Measurements from ENCODE around the gene NPHS2.

NPHS2 gene

GRCh38 chr1:179589509-179589908, 13.8 kb upstream of the NPHS2 start:
- Histone ChIP-seq H3K36me3 (no peaks in the 10 kb centered on the region), H3K27ac (no peak overlapping the region), H3K4me2 (no peak overlapping the region), H3K27me3 (no peaks in the 10 kb centered on the region), H3K9me3 (replicated peaks in 1 of 11) (peaks cover 10 to 25% (median 17%) of the 10 kb centered on the region in 11 experiments; a peak in 20 of 22 replicates), H4K20me1 (no peaks in the 10 kb centered on the region), H3K9ac (no peak overlapping the region), H3K4me1 (no peaks in the 10 kb centered on the region), H3K4me3 (no peak overlapping the region)
- TF ChIP-seq Cebpa-rat (IDR thresholded peaks at IDR 0.05), result no peak

DNA sequence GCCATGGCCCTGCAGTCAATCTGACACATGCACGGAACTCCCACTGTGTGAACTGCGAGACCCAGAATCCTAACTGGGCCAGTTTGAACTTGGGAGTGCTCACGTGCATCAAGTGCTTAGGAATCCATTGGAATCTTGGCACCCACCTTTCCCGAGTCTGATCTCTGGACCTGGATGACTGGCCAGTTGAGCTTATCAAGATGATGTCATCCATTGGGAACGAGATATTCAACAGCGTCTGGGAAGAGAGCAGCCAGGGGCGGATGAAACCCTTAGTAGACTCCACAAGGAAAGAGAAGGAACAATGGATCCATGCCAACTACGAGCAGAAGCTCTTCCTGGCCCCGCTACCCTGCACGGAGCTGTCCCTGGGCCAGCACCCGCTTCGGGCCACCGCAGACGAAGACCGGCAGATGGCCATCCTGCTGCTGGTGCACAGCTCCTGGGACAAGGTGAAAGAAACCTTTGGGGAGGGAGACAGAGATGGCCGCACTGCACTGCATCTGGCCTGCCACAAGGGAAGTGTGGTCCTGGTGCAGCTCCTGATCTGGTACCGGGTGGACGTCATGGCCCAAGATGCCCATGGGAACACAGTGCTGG, 12.8 kb upstream of the NPHS2 start:
- no peak for TF ChIP-seq Cebpa-rat (IDR thresholded peaks at IDR 0.05)
- H3K27me3 ChIP-seq, result no peaks in the 10 kb centered on the region

GRCh38 chr1:179587336-179587735, 11.6 kb upstream of the NPHS2 start:
- H3K27me3 ChIP-seq, result no peaks in the 10 kb centered on the region
- H3K9ac ChIP-seq, result no peak overlapping the region
- no peak overlapping the region for H3K27ac ChIP-seq
- no peak overlapping the region for H3K4me2 ChIP-seq
- peaks cover 10 to 23% (median 16%) of the 10 kb centered on the region in 11 experiments; a peak in 20 of 22 replicates for H3K9me3 ChIP-seq (replicated peaks in 1 of 11)
- no peak for TF ChIP-seq Cebpa-rat (IDR thresholded peaks at IDR 0.05)
- no peaks in the 10 kb centered on the region for H3K4me1 ChIP-seq
- H3K36me3 ChIP-seq, result no peaks in the 10 kb centered on the region
- no peak overlapping the region for H3K4me3 ChIP-seq
- no peaks in the 10 kb centered on the region for H4K20me1 ChIP-seq

More for the DNA sequence above, 12.8 kb upstream of the NPHS2 start:
- Histone ChIP-seq H3K9me3 (replicated peaks in 1 of 11) (peaks cover 10 to 25% (median 17%) of the 10 kb centered on the region in 11 experiments; a peak in 20 of 22 replicates), H3K4me3 (no peak overlapping the region), H3K9ac (no peak overlapping the region), H3K27ac (no peak overlapping the region), H4K20me1 (no peaks in the 10 kb centered on the region), H3K36me3 (no peaks in the 10 kb centered on the region), H3K4me1 (no peaks in the 10 kb centered on the region), H3K4me2 (no peak overlapping the region)

- H3K9ac ChIP-seq, result no peak overlapping the region
- no peaks in the 10 kb centered on the region for H4K20me1 ChIP-seq
- no peak overlapping the region for H3K4me3 ChIP-seq
- H3K36me3 ChIP-seq, result no peaks in the 10 kb centered on the region
- no peak for TF ChIP-seq Cebpa-rat (IDR thresholded peaks at IDR 0.05)
- no peak overlapping the region for H3K4me2 ChIP-seq
- H3K27me3 ChIP-seq, result no peaks in the 10 kb centered on the region
- no peaks in the 10 kb centered on the region for H3K4me1 ChIP-seq
- H3K9me3 ChIP-seq (replicated peaks in 1 of 11), result peaks cover 0 to 13% (median 5%) of the 10 kb centered on the region in 11 experiments; a peak in 9 of 22 replicates
- H3K27ac ChIP-seq, result no peak overlapping the region
Measured at GRCh38 chr1:179586107-179586823, 10.5 kb upstream of the NPHS2 start.

- no peak overlapping the region for H3K9ac ChIP-seq
- H3K4me1 ChIP-seq, result no peaks in the 10 kb centered on the region
- no peak for TF ChIP-seq Cebpa-rat (IDR thresholded peaks at IDR 0.05)
- no peaks in the 10 kb centered on the region for H3K36me3 ChIP-seq
- no peaks in the 10 kb centered on the region for H4K20me1 ChIP-seq
- H3K4me3 ChIP-seq, result no peak overlapping the region
- H3K27me3 ChIP-seq, result no peaks in the 10 kb centered on the region
- no peak overlapping the region for H3K4me2 ChIP-seq
- peaks cover 0 to 13% (median 5%) of the 10 kb centered on the region in 11 experiments; a peak in 6 of 22 replicates for H3K9me3 ChIP-seq (replicated peaks in 1 of 11)
- H3K27ac ChIP-seq, result no peak overlapping the region
Measured at GRCh38 chr1:179583771-179584320, 8.1 kb upstream of the NPHS2 start.

DNA sequence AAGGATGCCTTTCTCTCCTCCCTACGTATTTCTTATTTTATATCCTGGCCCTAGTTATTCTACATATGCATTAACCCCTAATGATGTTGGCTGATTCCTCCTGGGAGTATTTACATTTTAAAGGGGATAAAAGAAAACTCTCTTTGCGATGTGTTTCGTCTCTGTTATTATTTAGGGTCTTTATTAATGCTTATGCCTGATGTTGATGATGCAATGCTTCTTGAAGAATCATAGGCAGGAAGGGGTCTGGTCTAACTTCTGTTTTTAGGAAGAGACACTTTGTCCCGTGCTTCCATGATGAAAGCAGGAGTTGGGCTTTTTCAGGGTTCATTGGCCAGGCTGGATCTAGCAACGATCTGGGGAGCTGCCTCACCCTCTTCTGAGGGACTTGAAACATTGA, 761 bp upstream of the NPHS2 start:
- peaks cover 22 to 38% (median 34%) of the 10 kb centered on the region in 11 experiments for H3K27me3 ChIP-seq
- H4K20me1 ChIP-seq, result no peaks in the 10 kb centered on the region
- no peak for TF ChIP-seq Cebpa-rat (IDR thresholded peaks at IDR 0.05)
- H3K4me2 ChIP-seq, result no peak overlapping the region
- no peak overlapping the region for H3K4me3 ChIP-seq
- H3K9me3 ChIP-seq (replicated peaks in 1 of 11), result peaks cover 8 to 16% (median 11%) of the 10 kb centered on the region in 11 experiments; a peak in 19 of 22 replicates
- no peaks in the 10 kb centered on the region for H3K4me1 ChIP-seq
- H3K9ac ChIP-seq, result no peak overlapping the region
- no peak overlapping the region for H3K27ac ChIP-seq
- no peaks in the 10 kb centered on the region; a peak in 1 of 22 replicates for H3K36me3 ChIP-seq

DNA sequence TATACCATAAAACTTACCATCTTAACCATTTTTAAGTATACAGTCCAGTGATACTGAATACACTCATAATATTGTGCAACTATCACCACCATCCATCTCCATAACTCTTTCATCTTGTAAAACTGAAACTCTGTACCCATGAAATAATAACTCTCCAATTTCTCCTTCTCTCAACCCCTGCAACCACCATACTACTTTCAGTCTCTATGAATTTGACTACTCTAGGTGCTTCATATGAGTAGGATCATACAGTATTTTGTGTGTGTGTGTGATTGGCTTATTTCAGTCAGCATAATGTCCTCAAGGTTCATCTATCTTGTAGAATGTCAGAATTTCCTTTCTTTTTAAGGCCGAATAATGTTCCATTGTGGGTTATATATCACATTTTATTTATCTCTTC, 17.7 kb downstream of the NPHS2 start:
- no peak overlapping the region for H3K4me2 ChIP-seq
- no peaks in the 10 kb centered on the region for H3K36me3 ChIP-seq
- H3K27me3 ChIP-seq, result no peaks in the 10 kb centered on the region
- H3K4me3 ChIP-seq, result no peak overlapping the region
- H3K9me3 ChIP-seq (replicated peaks in 1 of 11), result no peaks in the 10 kb centered on the region
- H3K27ac ChIP-seq, result no peak overlapping the region
- H4K20me1 ChIP-seq, result no peaks in the 10 kb centered on the region
- H3K9ac ChIP-seq, result no peak overlapping the region
- no peaks in the 10 kb centered on the region for H3K4me1 ChIP-seq
- no peak for TF ChIP-seq Cebpa-rat (IDR thresholded peaks at IDR 0.05)

DNA sequence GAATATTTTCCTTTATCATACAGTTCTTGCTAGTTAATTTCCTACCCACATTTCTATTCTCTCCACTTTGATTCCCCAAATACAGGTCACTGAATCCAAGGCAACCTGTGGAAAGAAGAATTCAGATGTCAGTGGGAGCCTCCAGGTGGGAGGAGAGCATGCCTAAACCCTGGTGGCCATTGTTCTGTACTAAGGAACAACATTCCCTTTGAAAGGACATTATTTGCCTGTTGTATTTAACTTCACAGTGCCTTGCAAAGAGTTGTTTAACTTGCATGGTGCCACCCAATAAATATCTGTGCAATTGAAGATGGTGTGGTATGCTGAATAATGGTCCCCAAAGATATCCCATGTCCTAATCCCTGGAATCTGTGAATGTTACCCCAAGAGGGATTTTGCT, 21.3 kb downstream of the NPHS2 start:
- Histone ChIP-seq H3K4me3 (no peak overlapping the region), H3K9ac (no peak overlapping the region), H3K9me3 (replicated peaks in 1 of 11) (no peaks in the 10 kb centered on the region), H3K27me3 (no peaks in the 10 kb centered on the region), H3K36me3 (no peaks in the 10 kb centered on the region), H3K4me2 (no peak overlapping the region), H4K20me1 (no peaks in the 10 kb centered on the region), H3K27ac (no peak overlapping the region), H3K4me1 (peaks cover 24 to 30% (median 26%) of the 10 kb centered on the region in 10 experiments)
- no peak for TF ChIP-seq Cebpa-rat (IDR thresholded peaks at IDR 0.05)

DNA sequence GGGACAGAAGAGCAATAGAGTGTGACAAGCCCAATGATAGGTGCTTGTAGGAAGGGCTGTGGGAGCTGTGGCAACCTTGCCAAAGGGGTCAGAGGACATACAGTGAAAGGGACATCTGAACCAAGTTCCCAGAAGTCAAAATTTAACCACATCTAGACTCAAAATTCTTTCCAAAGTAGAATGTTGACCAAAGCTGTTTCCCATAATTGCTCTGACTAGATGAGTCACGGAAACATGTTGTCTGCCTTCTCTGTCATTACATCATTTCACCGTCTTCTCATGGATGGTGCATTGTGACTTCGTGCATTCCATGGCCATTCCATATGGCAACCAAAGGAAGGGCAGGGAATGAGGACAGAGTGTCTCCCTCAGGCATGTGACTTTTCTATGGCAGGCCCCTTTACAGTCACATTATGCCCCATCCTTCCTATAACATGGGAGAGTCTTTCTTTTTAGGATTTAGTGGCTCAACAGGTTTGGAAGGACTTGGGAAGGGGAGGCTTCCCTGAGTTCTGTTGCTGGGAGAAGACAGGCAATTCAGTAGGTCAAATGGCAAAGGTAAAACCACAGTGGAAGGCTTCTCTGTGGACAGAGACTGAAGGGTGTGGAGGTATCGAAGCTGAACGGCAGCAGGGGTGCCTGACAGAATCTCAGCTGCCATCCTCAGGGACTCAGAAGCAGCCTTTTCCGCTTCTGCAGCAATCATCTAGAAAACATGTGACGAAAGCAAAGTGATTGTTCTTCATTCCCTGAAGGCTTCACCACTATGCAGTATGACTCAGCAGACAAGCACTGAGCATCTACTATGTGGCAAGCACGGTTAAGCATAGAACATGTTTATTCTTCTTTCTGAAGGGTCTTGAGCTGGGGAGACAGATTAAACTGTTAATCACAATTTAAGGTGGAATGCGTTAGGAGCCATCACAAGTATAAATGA, 24.7 kb downstream of the NPHS2 start:
- H3K27ac ChIP-seq, result peak overlapping the region; percentile 43 to 93 (median 78); a peak in 21 of 22 replicates
- no peaks in the 10 kb centered on the region for H3K36me3 ChIP-seq
- peak in 6 of 11 experiments; percentile 46 to 93 (median 68); a peak in 9 of 22 replicates for TF ChIP-seq Cebpa-rat (IDR thresholded peaks at IDR 0.05)
- H3K9ac ChIP-seq, result peak overlapping the region; percentile 10 to 80 (median 65); a peak in 17 of 22 replicates
- no peaks in the 10 kb centered on the region for H3K27me3 ChIP-seq
- H3K4me3 ChIP-seq, result no peak overlapping the region
- H3K9me3 ChIP-seq (replicated peaks in 1 of 11), result no peaks in the 10 kb centered on the region
- peaks cover 24 to 36% (median 26%) of the 10 kb centered on the region in 10 experiments for H3K4me1 ChIP-seq
- no peaks in the 10 kb centered on the region for H4K20me1 ChIP-seq
- H3K4me2 ChIP-seq, result peak overlapping the region; percentile 64 to 88 (median 80)

Data from BLaER1 treated with 17β-estradiol and CSF1 and Interleukin-3, amounts not matched to agents 10 nM and 100 nM (cell line).